ENCODE measurements around the gene KCNMA1. TPM values are rescaled to one million over a fixed set of nuclear protein-coding genes. Genes with fewer than 3 reads are reported as not detected.

KCNMA1 gene
- total RNA-seq, 1 experiment from 2014 or later = 0.70 TPM

DNA sequence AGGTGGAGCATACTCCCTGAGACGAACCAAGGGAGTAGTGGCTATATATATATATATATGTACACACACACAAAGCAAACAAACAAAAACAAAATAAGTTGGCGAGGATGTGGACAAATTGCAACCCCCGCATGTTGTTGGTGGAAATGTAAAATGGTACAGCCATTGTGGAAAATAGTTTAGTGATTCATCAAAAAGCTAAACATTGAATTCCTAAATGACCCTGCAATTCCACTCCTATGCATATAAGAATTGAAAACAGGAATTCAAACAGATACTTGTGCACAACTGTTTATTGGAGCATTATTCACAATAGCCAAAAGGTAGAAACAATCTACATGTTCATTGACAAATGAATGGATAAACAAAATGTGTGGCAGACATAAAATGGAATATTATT is 407.9 kb downstream of the KCNMA1 start:
- H3K79me2 ChIP-seq (ENCODE audit: low read depth) = no peaks in the 10 kb centered on the region
- H2AFZ ChIP-seq = no peak overlapping the region
- no peaks in the 10 kb centered on the region for H3K27me3 ChIP-seq (ENCODE audit: insufficient read depth, low read depth)
- no TSS peak for BruUV-seq (replicated peaks)
- H4K20me1 ChIP-seq (ENCODE audit: insufficient read depth) = no peaks in the 10 kb centered on the region
- H3K36me3 ChIP-seq (ENCODE audit: low read depth) = no peaks in the 10 kb centered on the region
- no peak overlapping the region for H3K4me3 ChIP-seq
- TF ChIP-seq, protein P1, sequence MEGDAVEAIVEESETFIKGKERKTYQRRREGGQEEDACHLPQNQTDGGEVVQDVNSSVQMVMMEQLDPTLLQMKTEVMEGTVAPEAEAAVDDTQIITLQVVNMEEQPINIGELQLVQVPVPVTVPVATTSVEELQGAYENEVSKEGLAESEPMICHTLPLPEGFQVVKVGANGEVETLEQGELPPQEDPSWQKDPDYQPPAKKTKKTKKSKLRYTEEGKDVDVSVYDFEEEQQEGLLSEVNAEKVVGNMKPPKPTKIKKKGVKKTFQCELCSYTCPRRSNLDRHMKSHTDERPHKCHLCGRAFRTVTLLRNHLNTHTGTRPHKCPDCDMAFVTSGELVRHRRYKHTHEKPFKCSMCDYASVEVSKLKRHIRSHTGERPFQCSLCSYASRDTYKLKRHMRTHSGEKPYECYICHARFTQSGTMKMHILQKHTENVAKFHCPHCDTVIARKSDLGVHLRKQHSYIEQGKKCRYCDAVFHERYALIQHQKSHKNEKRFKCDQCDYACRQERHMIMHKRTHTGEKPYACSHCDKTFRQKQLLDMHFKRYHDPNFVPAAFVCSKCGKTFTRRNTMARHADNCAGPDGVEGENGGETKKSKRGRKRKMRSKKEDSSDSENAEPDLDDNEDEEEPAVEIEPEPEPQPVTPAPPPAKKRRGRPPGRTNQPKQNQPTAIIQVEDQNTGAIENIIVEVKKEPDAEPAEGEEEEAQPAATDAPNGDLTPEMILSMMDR (conservative IDR thresholded peaks at IDR 0.05) = no peak
- TF ChIP-seq EZH2 (IDR thresholded peaks at IDR 0.05; ENCODE audit: low read depth) = no peak
- no peak overlapping the region for H3K27ac ChIP-seq
- ChIA-PET CTCF (interaction anchor here (0.7 kb wide), 1 partner anchor 10 kb away, joined by 6 read pairs; no protein-coding TSS in a partner anchor), POLR2A (ENCODE audit: unreplicated experiment) (no interaction called here)
- H3K9me2 ChIP-seq (ENCODE audit: insufficient read depth) = no peaks in the 10 kb centered on the region; the same call in 1 of the 2 replicates
- H3K4me1 ChIP-seq (replicated peaks; ENCODE audit: insufficient read depth) = no peaks in the 10 kb centered on the region; the same call in 1 of the 2 replicates
- H3K4me2 ChIP-seq = no peak overlapping the region
- intact Hi-C loops (cut with micrococcal nuclease; ENCODE audit: unreplicated experiment) = no loop called here
- no peaks in the 10 kb centered on the region for H3F3A ChIP-seq (ENCODE audit: insufficient read depth, low read depth)
- H3K9me3 ChIP-seq (ENCODE audit: insufficient read depth, low read depth) = no peaks in the 10 kb centered on the region
- no peak for DNase-seq

DNA sequence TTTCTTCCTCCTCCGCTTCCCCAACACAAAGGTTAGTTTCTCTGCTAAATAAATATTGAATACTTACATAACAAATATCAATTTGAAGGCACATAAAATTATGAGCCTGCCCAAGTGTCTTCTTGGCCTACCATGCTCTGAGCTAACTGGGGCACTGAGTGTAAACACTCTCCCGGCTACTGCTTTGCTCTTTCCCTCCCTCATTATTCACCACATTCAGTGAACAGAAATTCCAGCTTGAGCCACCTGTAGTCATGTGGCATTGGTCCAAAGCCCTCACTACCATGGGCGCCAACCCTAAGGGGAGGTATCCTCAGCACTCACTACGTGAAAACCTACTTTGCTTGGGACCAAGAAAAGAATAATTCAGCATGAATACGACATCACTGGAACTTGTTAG is 409.0 kb downstream of the KCNMA1 start:
- CTCF ChIA-PET = no interaction called here
- H3K9me2 ChIP-seq (ENCODE audit: insufficient read depth) = no peaks in the 10 kb centered on the region; the same call in 1 of the 2 replicates

DNA sequence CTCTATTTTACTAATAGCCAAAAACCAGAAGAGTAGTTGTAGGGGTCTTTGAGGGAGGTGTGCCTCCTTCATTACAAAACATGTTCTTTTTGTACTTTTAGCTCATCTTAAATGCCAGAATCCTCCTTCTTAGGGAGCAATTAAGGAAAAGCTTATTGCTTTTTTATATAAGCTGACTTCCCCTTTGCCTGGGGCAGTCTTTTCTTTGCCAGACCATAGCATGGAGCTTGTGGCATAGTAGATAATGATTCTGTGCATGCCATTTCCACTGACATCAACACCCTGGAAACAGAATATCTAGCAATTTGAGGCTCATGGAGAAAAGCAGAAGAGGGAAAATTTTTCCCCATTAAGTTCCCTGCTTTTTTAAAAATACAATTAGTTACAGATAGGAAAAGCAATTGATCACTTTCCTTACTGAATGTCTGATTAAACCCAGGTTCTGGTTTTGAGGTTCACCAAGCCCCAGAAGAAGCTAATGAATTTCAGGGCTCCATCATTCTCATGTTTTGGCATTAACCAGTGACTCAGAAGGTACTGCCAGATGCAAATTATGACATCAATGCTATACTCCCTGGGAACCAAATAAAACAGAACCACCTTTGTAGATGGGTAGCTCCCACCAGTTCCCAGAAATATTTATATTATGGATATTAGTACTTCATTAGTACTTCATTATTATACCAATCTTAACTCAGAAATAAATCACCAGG is 410.6 kb downstream of the KCNMA1 start:
- ChIA-PET POLR2A (ENCODE audit: unreplicated experiment) (no interaction called here), CTCF (interaction anchor here (0.5 kb wide), 1 partner anchor 560 kb away, joined by 9 read pairs; no protein-coding TSS in a partner anchor)

More for the DNA sequence above, 409.0 kb downstream of the KCNMA1 start:
- Histone ChIP-seq H3K4me2 (no peak overlapping the region), H3K9me3 (ENCODE audit: insufficient read depth, low read depth) (no peaks in the 10 kb centered on the region), H4K20me1 (ENCODE audit: insufficient read depth) (no peaks in the 10 kb centered on the region), H3K79me2 (ENCODE audit: low read depth) (no peaks in the 10 kb centered on the region), H3F3A (ENCODE audit: insufficient read depth, low read depth) (no peaks in the 10 kb centered on the region), H3K36me3 (ENCODE audit: low read depth) (no peaks in the 10 kb centered on the region), H3K27me3 (ENCODE audit: insufficient read depth, low read depth) (no peaks in the 10 kb centered on the region), H2AFZ (no peak overlapping the region), H3K4me1 (replicated peaks; ENCODE audit: insufficient read depth) (no peaks in the 10 kb centered on the region; the same call in 1 of the 2 replicates), H3K4me3 (no peak overlapping the region), H3K27ac (no peak overlapping the region)
- intact Hi-C loops (cut with micrococcal nuclease; ENCODE audit: unreplicated experiment) = no loop called here
- POLR2A ChIA-PET (ENCODE audit: unreplicated experiment) = no interaction called here
- DNase-seq = no peak
- BruUV-seq (replicated peaks) = no TSS peak
- TF ChIP-seq, protein P1 (conservative IDR thresholded peaks at IDR 0.05) = no peak
- TF ChIP-seq EZH2 (IDR thresholded peaks at IDR 0.05; ENCODE audit: low read depth) = no peak

More for the DNA sequence above, 410.6 kb downstream of the KCNMA1 start:
- Histone ChIP-seq H3K4me2 (no peak overlapping the region), H3K79me2 (ENCODE audit: low read depth) (no peaks in the 10 kb centered on the region), H3K27me3 (ENCODE audit: insufficient read depth, low read depth) (no peaks in the 10 kb centered on the region), H3K4me1 (replicated peaks; ENCODE audit: insufficient read depth) (no peaks in the 10 kb centered on the region; the same call in 1 of the 2 replicates), H3F3A (ENCODE audit: insufficient read depth, low read depth) (no peaks in the 10 kb centered on the region), H4K20me1 (ENCODE audit: insufficient read depth) (no peaks in the 10 kb centered on the region), H3K27ac (no peak overlapping the region), H3K36me3 (ENCODE audit: low read depth) (no peaks in the 10 kb centered on the region), H3K9me2 (ENCODE audit: insufficient read depth) (no peaks in the 10 kb centered on the region), H2AFZ (no peak overlapping the region), H3K4me3 (no peak overlapping the region), H3K9me3 (ENCODE audit: insufficient read depth, low read depth) (no peaks in the 10 kb centered on the region)
- TF ChIP-seq, protein P1 (conservative IDR thresholded peaks at IDR 0.05) = no peak
- TF ChIP-seq EZH2 (IDR thresholded peaks at IDR 0.05; ENCODE audit: low read depth) = no peak
- BruUV-seq (replicated peaks) = no TSS peak
- intact Hi-C loops (cut with micrococcal nuclease; ENCODE audit: unreplicated experiment) = no loop called here
- no peak for DNase-seq

Measured in PC-9 (cell line).